ENCODE measurements around the gene CFAP69.

The CFAP69 gene

GRCh38 chr7:90238583-90238982 is 6.4 kb upstream of the CFAP69 start:
- H3K27me3 ChIP-seq (ENCODE audit: insufficient read depth, poor library complexity, severe bottlenecking): no peaks in the 10 kb centered on the region
- H3K9me3 ChIP-seq (ENCODE audit: severe bottlenecking): no peaks in the 10 kb centered on the region
- no peaks in the 10 kb centered on the region for H3K36me3 ChIP-seq (ENCODE audit: low read depth)
- DNase-seq (ENCODE audit: low spot score): no peak
- H3K4me1 ChIP-seq (ENCODE audit: insufficient read depth, poor library complexity, severe bottlenecking): peaks cover 3% of the 10 kb centered on the region
- H3K4me3 ChIP-seq (ENCODE audit: severe bottlenecking): no peak overlapping the region
- no peak for ATAC-seq (ENCODE audit: low read depth)
- TF ChIP-seq CTCF (IDR thresholded peaks at IDR 0.05; ENCODE audit: poor library complexity, severe bottlenecking): no peak
- H3K27ac ChIP-seq (ENCODE audit: poor library complexity, severe bottlenecking): no peak overlapping the region

- no peak overlapping the region for H3K4me3 ChIP-seq (ENCODE audit: severe bottlenecking)
- H3K9me3 ChIP-seq (ENCODE audit: severe bottlenecking): no peaks in the 10 kb centered on the region
- TF ChIP-seq CTCF (IDR thresholded peaks at IDR 0.05; ENCODE audit: poor library complexity, severe bottlenecking): no peak
- DNase-seq (ENCODE audit: low spot score): no peak
- no peaks in the 10 kb centered on the region for H3K27me3 ChIP-seq (ENCODE audit: insufficient read depth, poor library complexity, severe bottlenecking)
- ATAC-seq (ENCODE audit: low read depth): no peak
- no peaks in the 10 kb centered on the region for H3K36me3 ChIP-seq (ENCODE audit: low read depth)
- peaks cover 3% of the 10 kb centered on the region for H3K4me1 ChIP-seq (ENCODE audit: insufficient read depth, poor library complexity, severe bottlenecking)
- no peak overlapping the region for H3K27ac ChIP-seq (ENCODE audit: poor library complexity, severe bottlenecking)
Measured at GRCh38 chr7:90239050-90239449, 5.9 kb upstream of the CFAP69 start.

DNA sequence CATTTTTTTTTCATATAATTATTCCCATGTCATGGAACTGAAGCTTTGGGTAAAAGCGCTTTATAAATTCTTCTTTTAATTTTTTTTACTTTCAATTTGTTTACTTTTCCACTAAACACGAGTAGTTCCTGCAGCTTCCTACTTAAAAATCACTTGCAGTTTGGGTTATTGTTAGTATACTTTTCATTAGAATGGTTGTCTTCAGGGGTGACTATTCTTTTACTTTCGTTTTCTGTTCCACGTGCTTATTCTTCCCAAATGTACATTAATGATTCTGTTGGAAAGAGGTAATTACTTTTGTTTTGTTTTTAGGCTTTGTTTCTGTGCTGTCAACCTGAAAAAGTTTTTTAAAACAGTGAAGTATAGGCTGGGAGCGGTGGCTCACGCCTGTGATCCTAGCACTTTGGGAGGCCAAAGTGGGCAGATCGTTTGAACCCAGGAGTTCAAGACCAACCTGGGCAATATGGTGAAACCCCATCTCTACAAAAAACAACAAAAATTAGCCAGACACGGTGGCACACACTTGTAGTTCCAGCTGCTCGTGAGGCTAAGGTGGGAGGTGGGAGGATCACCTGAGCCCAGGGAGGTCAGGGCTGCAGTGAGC is 5.2 kb upstream of the CFAP69 start:
- TF ChIP-seq CTCF (IDR thresholded peaks at IDR 0.05; ENCODE audit: poor library complexity, severe bottlenecking): no peak
- H3K27ac ChIP-seq (ENCODE audit: poor library complexity, severe bottlenecking): no peak overlapping the region
- ATAC-seq (ENCODE audit: low read depth) (no peak), DNase-seq (ENCODE audit: low spot score) (no peak)
- no peaks in the 10 kb centered on the region for H3K9me3 ChIP-seq (ENCODE audit: severe bottlenecking)
- H3K36me3 ChIP-seq (ENCODE audit: low read depth): no peaks in the 10 kb centered on the region
- H3K27me3 ChIP-seq (ENCODE audit: insufficient read depth, poor library complexity, severe bottlenecking): no peaks in the 10 kb centered on the region
- H3K4me3 ChIP-seq (ENCODE audit: severe bottlenecking): no peak overlapping the region
- H3K4me1 ChIP-seq (ENCODE audit: insufficient read depth, poor library complexity, severe bottlenecking): peaks cover 3% of the 10 kb centered on the region

- H3K4me1 ChIP-seq (ENCODE audit: insufficient read depth, poor library complexity, severe bottlenecking): peaks cover 3% of the 10 kb centered on the region
- no peak for TF ChIP-seq CTCF (IDR thresholded peaks at IDR 0.05; ENCODE audit: poor library complexity, severe bottlenecking)
- DNase-seq (ENCODE audit: low spot score): no peak
- H3K36me3 ChIP-seq (ENCODE audit: low read depth): no peaks in the 10 kb centered on the region
- no peaks in the 10 kb centered on the region for H3K9me3 ChIP-seq (ENCODE audit: severe bottlenecking)
- H3K27me3 ChIP-seq (ENCODE audit: insufficient read depth, poor library complexity, severe bottlenecking): no peaks in the 10 kb centered on the region
- ATAC-seq (ENCODE audit: low read depth): no peak
- H3K27ac ChIP-seq (ENCODE audit: poor library complexity, severe bottlenecking): no peak overlapping the region
- no peak overlapping the region for H3K4me3 ChIP-seq (ENCODE audit: severe bottlenecking)
Measured at GRCh38 chr7:90242369-90243168, 2.4 kb upstream of the CFAP69 start.

- no peak overlapping the region for H3K27ac ChIP-seq (ENCODE audit: poor library complexity, severe bottlenecking)
- no peaks in the 10 kb centered on the region for H3K9me3 ChIP-seq (ENCODE audit: severe bottlenecking)
- DNase-seq (ENCODE audit: low spot score): no peak
- no peak for TF ChIP-seq CTCF (IDR thresholded peaks at IDR 0.05; ENCODE audit: poor library complexity, severe bottlenecking)
- H3K27me3 ChIP-seq (ENCODE audit: insufficient read depth, poor library complexity, severe bottlenecking): no peaks in the 10 kb centered on the region
- ATAC-seq (ENCODE audit: low read depth): no peak
- no peak overlapping the region for H3K4me3 ChIP-seq (ENCODE audit: severe bottlenecking)
- peaks cover 3% of the 10 kb centered on the region for H3K4me1 ChIP-seq (ENCODE audit: insufficient read depth, poor library complexity, severe bottlenecking)
- no peaks in the 10 kb centered on the region for H3K36me3 ChIP-seq (ENCODE audit: low read depth)
Measured at GRCh38 chr7:90243556-90243955, 1.4 kb upstream of the CFAP69 start.
